ENCODE results near the gene SMG9. TPM values are rescaled to one million over a fixed set of nuclear protein-coding genes. Genes with fewer than 3 reads are reported as not detected.

Gene SMG9
- total and polyA plus RNA-seq, 2 of the 13 experiments (the other 11 are each of a cell fraction or from before 2014, with no cell fraction given) = 16.1 to 18.7 TPM

- Histone ChIP-seq H3K27me3 (ENCODE audit: control insufficient read depth in 1 of 2, insufficient read depth in 2 of 2, low read length in 2 of 2) (no peaks in the 10 kb centered on the region), H3K9ac (ENCODE audit: insufficient read depth, low read depth, low read length) (no peak overlapping the region), H3K79me2 (ENCODE audit: insufficient read depth, low read length) (no peaks in the 10 kb centered on the region), H3K4me2 (ENCODE audit: low read depth, low read length) (peak overlapping the region; percentile 45), H3K4me3 (replicated peaks in 1 of 3; ENCODE audit: insufficient read depth in 1 of 3, low read depth in 2 of 3, low read length in 3 of 3) (peak overlapping the region in 1 of 3 experiments; percentile 17; a peak in 1 of 6 replicates), H3K9me3 (ENCODE audit: low read length) (no peaks in the 10 kb centered on the region), H3K27ac (ENCODE audit: extremely low read length, insufficient read depth, low read length) (no peak overlapping the region), H4K20me1 (ENCODE audit: insufficient read depth, low read length) (no peaks in the 10 kb centered on the region), H3K4me1 (ENCODE audit: insufficient read depth, low read length) (peaks cover 9% of the 10 kb centered on the region; the same call in 1 of the 2 replicates), H3K36me3 (replicated peaks in 1 of 2; ENCODE audit: control insufficient read depth in 1 of 2, insufficient read depth in 2 of 2, low read length in 2 of 2) (no peaks in the 10 kb centered on the region), H2AFZ (ENCODE audit: low read length) (peak overlapping the region; percentile 82)
- peak; percentile 23 for DNase-seq (ENCODE audit: low spot score)
- intact Hi-C loops (cut with micrococcal nuclease; ENCODE audit: unreplicated experiment) = no loop called here
- ATAC-seq = peak; percentile 53
- ChIA-PET POLR2A (interaction anchor here (0.9 to 1.4 kb wide), 2 partner anchors 15 to 91 kb away, joined by 3 to 4 read pairs; no protein-coding TSS in a partner anchor), CTCF (ENCODE audit: low intra/inter-chr PET ratio, low total read pairs) (no interaction called here)
- BruUV-seq (replicated peaks) = no TSS peak
- TF ChIP-seq SAP130 (CRISPR knock-in tag; IDR thresholded peaks at IDR 0.05; ENCODE audit: low read depth) (0 out of 2 replicates have a peak, but pooled peaks have one; percentile 14), ZBTB3 (CRISPR knock-in tag; IDR thresholded peaks at IDR 0.05; ENCODE audit: borderline replicate concordance, low read depth) (no peak), CTCF (CRISPR knock-in tag; IDR thresholded peaks at IDR 0.05) (peak; percentile 33; the same call in 1 of the 2 replicates), TRIM22 (IDR thresholded peaks at IDR 0.05) (no peak), ZNF550 (CRISPR knock-in tag; IDR thresholded peaks at IDR 0.05; ENCODE audit: borderline replicate concordance) (no peak), ZNF12 (CRISPR knock-in tag; IDR thresholded peaks at IDR 0.05) (peak; percentile 87; the same call in 1 of the 2 replicates)
- FAIRE-seq = peak; percentile 79
- in situ Hi-C loops (cut with HindIII; ENCODE audit: extremely low pct_ligation_motif_present, low pct_unique_long_range_greater_than_20kb) = no loop called here
- WGBS (ENCODE audit: low lambda C conversion rate) = 36% methylated on average over 5 of the region's 5 CpGs
Measured at GRCh38 chr19:43759515-43759914, 4.8 kb upstream of the SMG9 start.

Data from HepG2 (cell line).